ENCODE results near the gene TMX2.

The TMX2 gene

DNA sequence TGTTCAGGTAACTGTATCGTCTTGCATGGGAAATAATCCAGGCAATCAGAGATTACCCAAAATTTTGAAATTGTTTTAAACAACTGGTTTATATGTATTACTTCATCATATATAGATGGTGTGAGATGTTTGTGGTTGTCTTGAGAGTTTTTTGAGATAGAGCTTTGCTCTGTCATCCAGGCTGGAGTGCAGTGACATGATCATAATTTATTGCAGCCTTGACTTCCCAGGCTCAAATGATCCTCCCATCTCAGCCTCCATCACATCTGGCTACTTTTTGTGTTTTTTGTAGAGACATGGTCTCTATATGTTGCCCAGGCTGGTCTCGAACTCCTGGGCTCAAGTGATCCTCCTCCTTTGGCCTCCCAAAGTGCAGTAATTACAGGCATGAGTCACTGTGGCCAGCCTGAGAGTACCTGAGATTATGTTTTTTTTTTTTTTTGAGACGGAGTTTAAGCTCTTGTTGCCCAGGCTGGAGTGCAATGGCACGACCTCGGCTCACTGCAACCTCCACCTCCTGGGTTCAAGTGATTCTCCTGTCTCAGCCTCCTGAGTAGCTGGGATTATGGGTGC is 60.7 kb downstream of the TMX2 start:
- H3K4me3 Mint-ChIP-seq = no peak overlapping the region
- peaks cover 5% of the 10 kb centered on the region for H3K4me1 Mint-ChIP-seq
- no peaks in the 10 kb centered on the region for H3K9me3 Mint-ChIP-seq
- no peaks in the 10 kb centered on the region for H3K27me3 Mint-ChIP-seq
- H3K36me3 Mint-ChIP-seq = peaks cover 5% of the 10 kb centered on the region
- H3K27ac Mint-ChIP-seq = no peak overlapping the region

DNA sequence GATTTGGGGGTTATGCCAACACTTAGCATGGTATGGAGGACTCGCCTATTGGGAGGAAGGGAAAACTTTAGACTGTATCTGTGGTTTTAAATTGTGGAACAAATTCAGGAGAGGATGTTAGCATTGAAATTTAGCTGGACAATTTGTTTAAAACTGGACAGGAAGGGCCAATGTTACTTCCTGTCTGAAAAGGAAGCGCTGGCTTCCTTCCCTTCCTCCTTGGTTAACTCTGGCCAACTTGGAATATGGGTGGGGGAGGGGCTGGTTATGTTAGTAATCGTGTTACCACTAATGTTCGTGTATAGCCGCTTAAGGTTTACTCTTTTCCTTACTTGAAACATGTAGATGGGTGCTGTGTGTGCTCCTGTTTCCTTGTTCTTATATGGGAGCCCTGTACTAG is 63.1 kb downstream of the TMX2 start:
- no peak overlapping the region for H3K4me3 Mint-ChIP-seq
- no peak overlapping the region for H3K27ac Mint-ChIP-seq
- peaks cover 14% of the 10 kb centered on the region for H3K4me1 Mint-ChIP-seq
- H3K9me3 Mint-ChIP-seq = no peaks in the 10 kb centered on the region
- peaks cover 2% of the 10 kb centered on the region for H3K36me3 Mint-ChIP-seq
- no peaks in the 10 kb centered on the region for H3K27me3 Mint-ChIP-seq

DNA sequence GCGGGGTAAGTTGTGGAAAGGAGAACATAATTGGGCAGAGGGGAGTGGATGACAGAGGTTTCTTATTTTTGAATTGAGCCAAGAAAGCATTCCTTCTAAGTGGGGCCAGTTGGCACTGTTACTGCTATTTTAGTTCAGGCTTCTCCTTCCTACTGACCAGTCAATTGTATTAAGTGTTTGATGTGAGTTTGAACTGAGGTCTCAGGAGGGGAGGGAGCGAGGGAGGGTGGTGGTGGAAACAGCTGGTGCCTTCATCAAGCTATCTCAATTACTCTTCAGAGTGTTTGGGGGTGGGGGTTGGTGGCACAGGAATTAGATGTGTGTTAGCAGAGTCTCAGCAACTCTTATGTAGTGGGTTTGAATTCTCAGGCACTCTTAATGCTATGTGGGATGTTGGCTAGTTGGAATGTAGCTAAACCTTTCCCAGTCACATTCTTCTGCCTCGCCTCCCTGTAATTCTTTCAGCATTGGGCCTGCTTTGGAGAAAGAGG is 63.7 kb downstream of the TMX2 start:
- Mint-ChIP-seq H3K27ac (no peak overlapping the region), H3K4me3 (no peak overlapping the region), H3K27me3 (no peaks in the 10 kb centered on the region), H3K36me3 (peaks cover 2% of the 10 kb centered on the region), H3K9me3 (no peaks in the 10 kb centered on the region), H3K4me1 (peaks cover 14% of the 10 kb centered on the region)

DNA sequence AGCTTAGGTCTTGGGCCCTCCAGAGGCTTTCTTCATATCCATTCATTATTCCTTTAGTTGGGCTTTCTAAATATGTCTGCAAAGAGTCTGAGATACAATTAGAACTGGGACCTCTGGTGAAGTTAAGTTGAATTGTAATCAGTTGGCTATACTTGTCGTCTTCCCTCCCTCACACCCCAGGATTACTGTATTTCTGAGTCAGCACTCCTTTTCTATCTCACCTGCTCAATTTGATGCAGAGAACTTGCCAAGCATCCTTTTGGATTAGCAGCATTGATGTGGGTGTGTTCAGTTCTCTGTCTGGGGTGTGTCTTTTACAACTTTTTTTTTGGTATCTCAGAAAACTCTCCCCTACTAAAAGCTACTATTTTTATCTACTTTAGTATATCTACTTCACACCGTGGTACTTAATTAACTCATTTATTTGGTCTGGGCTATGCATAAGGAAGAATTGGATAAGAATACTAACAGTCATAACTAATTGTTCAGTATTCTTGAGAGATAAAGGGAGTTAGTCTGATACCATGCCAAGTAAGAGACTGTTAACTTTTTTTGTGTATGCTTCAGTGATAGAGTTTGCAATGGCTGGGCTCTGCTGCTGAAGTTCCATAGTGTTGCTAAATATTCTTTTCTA is 64.3 kb downstream of the TMX2 start:
- Mint-ChIP-seq H3K36me3 (peaks cover 7% of the 10 kb centered on the region), H3K9me3 (no peaks in the 10 kb centered on the region), H3K27me3 (no peaks in the 10 kb centered on the region), H3K4me3 (no peak overlapping the region), H3K27ac (no peak overlapping the region), H3K4me1 (peaks cover 19% of the 10 kb centered on the region)

DNA sequence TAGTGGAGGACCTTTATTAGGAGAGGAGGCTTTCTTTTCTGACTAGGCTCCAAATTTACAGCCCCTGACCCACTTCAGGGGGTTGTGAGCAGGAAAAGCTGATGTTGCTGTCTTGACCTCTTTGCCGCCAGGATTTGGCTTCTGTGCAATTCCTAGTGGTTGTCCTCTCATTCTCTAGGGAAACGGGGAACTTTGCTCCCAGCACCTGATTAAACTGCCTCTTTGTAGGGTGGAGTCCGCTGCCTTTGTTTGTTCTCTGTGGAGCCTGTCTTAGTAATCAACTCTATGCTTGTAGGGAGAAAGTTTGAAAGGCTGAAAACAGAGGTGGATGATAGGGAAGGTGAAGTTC is 65.5 kb downstream of the TMX2 start:
- Mint-ChIP-seq H3K36me3 (peaks cover 9% of the 10 kb centered on the region), H3K27me3 (no peaks in the 10 kb centered on the region), H3K27ac (no peak overlapping the region), H3K4me1 (peaks cover 22% of the 10 kb centered on the region), H3K9me3 (no peaks in the 10 kb centered on the region), H3K4me3 (no peak overlapping the region)

DNA sequence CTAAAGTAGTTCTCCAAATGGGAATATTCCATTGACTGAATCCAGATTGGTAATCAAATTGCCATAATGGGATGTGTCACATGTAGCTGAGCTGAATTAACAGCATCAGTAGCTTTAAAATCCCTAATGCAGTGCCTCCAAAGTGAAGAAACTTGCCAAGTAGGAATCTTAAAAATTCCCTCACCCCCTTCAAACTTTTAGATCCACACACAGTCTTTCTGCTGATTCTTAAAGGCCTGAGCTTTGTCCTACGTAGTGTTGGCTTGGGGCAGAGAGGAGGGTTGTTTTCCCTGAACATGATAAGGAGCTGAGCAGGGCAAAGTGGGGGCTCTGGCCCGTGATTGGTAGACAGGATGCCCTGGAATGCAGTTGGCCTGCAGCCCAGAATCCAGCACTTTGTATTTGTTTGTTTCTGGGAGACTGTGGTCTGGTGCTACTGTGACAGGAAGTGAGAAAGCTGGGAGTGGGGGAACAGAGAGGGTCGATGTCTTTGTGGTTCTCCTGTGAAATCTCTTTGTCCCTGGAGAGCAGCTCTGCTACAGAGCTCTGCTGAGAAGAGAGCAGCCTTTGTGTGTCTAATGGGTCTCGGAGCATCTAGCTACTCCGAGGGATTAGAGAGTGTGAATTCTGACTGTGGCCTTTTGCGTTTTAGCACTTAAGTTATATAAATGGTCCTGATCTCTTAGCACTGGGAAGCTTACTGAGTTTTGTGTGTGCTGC is 66.1 kb downstream of the TMX2 start:
- no peak overlapping the region for H3K27ac Mint-ChIP-seq
- peaks cover 22% of the 10 kb centered on the region for H3K4me1 Mint-ChIP-seq
- no peaks in the 10 kb centered on the region for H3K9me3 Mint-ChIP-seq
- H3K36me3 Mint-ChIP-seq = peaks cover 9% of the 10 kb centered on the region
- H3K27me3 Mint-ChIP-seq = no peaks in the 10 kb centered on the region
- no peak overlapping the region for H3K4me3 Mint-ChIP-seq

DNA sequence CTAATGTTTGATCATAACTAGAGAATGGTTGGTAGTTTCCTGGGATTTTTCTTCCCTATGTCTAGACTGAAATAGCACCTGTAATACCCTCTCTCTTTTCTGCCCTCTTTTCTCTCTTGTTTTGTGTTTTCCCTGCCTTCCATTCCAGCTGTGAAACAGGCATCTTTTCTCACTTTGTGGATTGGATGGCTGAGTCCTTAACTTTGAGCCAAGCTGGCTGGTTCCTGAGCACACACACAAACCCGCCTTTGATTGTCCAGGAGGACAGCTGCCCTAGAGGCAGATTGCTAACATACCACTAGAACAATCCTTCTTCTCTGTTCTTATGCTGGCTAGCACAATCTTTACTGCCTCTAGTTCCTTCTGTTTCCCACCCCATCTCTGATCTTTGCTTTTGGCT is 66.9 kb downstream of the TMX2 start:
- Mint-ChIP-seq H3K4me3 (no peak overlapping the region), H3K4me1 (peaks cover 22% of the 10 kb centered on the region), H3K36me3 (peaks cover 9% of the 10 kb centered on the region), H3K27ac (no peak overlapping the region), H3K27me3 (no peaks in the 10 kb centered on the region), H3K9me3 (no peaks in the 10 kb centered on the region)

DNA sequence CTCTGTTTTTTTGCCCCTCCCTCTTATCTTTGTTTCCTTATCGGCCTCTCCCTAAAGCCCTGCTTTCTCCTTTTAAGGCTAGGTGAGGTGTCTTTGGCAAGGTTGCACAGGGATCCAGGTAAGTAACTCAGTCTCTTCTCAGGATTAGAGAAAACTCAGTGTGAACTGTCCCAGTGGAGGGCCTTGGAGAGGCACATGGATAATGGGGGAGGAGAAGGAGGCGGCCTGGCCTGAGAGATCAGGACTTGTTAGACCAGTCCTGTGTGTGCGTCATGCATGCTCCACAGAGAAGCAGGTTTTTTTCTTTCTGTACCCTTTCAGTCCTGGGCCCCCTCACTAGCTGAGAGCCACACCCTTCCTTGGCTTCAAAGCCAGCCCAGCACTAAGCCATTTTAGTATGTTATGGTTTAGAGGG is 69.1 kb downstream of the TMX2 start:
- Mint-ChIP-seq H3K27me3 (no peaks in the 10 kb centered on the region), H3K4me1 (peaks cover 17% of the 10 kb centered on the region), H3K27ac (peak overlapping the region; percentile 63), H3K36me3 (peaks cover 7% of the 10 kb centered on the region), H3K4me3 (no peak overlapping the region), H3K9me3 (no peaks in the 10 kb centered on the region)

DNA sequence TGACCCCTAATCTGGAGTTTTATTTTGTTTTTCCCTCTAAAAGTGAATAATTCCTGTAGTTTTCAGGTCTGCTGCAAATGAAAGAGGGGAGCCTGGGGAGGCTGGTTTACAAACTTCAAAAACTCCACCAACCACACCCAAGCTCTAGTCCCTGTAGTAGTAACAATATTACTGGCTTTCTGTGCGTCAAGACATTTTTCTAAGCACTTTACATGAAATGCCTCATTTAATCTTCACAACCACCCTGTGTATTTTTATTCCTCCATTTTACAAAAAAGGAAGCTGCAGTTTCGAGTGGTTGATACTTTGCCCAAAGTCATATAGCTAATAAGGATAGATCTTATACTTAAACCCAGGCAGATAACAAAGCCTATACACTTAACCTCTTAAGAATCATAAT is 72.7 kb downstream of the TMX2 start:
- Mint-ChIP-seq H3K4me3 (no peak overlapping the region), H3K4me1 (peaks cover 14% of the 10 kb centered on the region), H3K9me3 (no peaks in the 10 kb centered on the region), H3K27me3 (no peaks in the 10 kb centered on the region), H3K36me3 (peaks cover 7% of the 10 kb centered on the region), H3K27ac (no peak overlapping the region)

DNA sequence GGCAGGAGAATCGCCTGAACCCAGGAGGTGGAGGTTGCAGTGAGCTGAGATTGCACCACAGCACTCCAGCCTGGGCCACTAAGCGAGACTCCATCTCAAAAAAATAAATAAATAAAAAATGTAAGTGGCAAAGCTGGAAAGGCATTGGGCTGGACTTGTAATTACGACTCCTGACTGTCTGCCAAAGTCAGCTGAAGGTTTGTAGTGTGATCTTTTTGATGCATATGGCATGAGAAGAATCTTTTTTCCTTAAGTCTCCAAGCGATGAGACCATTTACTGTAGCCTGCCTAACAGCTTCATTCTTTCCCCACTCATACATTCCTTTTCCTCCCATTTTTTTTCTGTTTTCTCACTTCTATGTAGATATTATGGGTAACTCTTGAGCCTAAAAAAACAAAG is 74.0 kb downstream of the TMX2 start:
- no peaks in the 10 kb centered on the region for H3K27me3 Mint-ChIP-seq
- peaks cover 19% of the 10 kb centered on the region for H3K4me1 Mint-ChIP-seq
- H3K9me3 Mint-ChIP-seq = no peaks in the 10 kb centered on the region
- no peak overlapping the region for H3K4me3 Mint-ChIP-seq
- H3K27ac Mint-ChIP-seq = no peak overlapping the region
- peaks cover 4% of the 10 kb centered on the region for H3K36me3 Mint-ChIP-seq

DNA sequence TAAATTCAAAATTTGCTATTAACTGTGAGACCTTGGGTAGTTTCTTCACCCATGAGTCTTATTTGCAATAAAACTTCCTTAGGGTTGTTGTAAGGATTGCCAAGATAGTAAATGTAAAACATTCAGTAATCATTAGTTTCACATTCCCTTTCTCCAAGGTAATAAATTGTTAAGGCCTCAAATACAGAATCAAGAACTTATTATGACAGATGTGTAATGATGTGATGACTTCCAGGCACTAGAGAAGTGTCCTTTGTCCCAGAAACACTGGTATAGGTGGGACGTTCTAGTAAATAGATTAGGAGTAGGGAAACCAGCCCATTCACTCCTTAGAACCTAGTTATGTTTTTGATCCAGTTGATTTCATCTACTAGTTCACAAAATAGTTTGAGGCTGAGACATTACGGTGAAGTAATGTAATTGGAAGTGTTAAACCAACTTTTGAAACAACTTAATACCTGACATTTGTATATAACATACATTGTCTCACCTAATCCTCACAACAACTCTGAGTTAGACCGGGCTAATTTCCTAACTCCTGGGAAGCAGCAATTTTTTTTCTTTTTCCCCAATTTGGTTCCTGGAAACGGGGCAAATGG is 74.7 kb downstream of the TMX2 start:
- H3K9me3 Mint-ChIP-seq = no peaks in the 10 kb centered on the region
- H3K27ac Mint-ChIP-seq = no peak overlapping the region
- H3K36me3 Mint-ChIP-seq = no peaks in the 10 kb centered on the region
- no peaks in the 10 kb centered on the region for H3K27me3 Mint-ChIP-seq
- H3K4me1 Mint-ChIP-seq = peaks cover 20% of the 10 kb centered on the region
- H3K4me3 Mint-ChIP-seq = no peak overlapping the region

DNA sequence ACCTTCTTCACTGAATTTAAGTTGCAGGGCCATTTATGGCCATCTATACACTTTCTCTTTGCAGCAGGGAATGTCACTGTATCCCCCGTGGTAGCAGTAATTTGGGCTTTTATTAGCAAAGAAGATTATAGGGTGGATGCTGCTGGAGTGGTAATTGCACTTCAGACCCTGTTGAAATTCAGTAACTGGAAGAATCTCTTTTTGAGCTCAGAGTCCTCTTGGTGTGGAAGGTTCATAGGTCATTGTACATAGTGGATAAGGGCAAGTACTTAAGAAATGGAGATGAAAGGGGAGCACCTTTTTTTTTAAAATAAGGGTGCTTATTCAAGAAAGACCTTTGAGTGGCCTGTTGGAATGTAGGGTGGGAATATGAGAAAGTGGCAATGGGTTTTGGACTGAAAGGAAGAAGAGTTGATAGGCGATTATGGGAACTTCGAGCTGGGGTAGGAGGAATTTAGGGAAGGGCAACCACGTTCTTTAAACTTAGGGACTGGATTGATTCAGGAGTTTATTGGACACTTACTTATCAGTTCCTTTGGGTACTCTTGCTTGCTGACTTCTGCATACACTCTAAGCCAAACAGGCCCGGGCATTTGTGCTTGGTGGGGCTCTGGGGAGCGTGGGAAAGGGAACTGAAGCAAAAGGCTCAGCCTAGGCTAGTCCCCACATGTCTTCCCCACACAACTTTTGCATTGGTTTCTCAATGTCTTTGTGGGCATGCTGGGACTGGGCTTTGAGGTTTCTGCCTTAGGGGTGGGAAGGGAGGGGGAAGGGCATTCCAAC is 75.7 kb downstream of the TMX2 start:
- no peak overlapping the region for H3K27ac Mint-ChIP-seq
- no peaks in the 10 kb centered on the region for H3K9me3 Mint-ChIP-seq
- H3K4me1 Mint-ChIP-seq = peaks cover 30% of the 10 kb centered on the region
- H3K36me3 Mint-ChIP-seq = no peaks in the 10 kb centered on the region
- no peak overlapping the region for H3K4me3 Mint-ChIP-seq
- no peaks in the 10 kb centered on the region for H3K27me3 Mint-ChIP-seq

DNA sequence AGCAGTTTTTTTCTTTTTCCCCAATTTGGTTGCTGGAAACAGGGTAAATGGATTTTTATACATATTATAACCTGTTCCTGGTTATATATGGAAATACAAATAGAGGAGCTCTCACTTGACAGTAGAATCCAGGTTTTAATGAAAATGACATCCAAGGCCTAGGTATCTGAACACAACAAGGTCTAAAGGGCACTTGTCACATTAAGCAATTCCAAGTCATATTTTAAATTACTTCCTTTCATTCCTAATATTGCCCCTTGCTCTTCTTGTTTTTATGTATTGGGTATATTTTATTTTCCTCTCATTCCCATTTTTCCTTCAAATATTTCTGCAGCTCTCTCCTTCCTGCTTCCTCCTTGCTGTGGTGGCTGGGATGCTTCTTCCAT is 76.3 kb downstream of the TMX2 start:
- Mint-ChIP-seq H3K27ac (no peak overlapping the region), H3K9me3 (no peaks in the 10 kb centered on the region), H3K27me3 (no peaks in the 10 kb centered on the region), H3K36me3 (no peaks in the 10 kb centered on the region), H3K4me3 (no peak overlapping the region), H3K4me1 (peaks cover 36% of the 10 kb centered on the region)

Data from activated naive CD4-positive, alpha-beta T cell treated with anti-CD3 and anti-CD28 coated beads, Interleukin-2, amount 50 U/mL, for 24 hours (primary cell).